ENCODE data around the gene CHN1.

Gene CHN1

DNA sequence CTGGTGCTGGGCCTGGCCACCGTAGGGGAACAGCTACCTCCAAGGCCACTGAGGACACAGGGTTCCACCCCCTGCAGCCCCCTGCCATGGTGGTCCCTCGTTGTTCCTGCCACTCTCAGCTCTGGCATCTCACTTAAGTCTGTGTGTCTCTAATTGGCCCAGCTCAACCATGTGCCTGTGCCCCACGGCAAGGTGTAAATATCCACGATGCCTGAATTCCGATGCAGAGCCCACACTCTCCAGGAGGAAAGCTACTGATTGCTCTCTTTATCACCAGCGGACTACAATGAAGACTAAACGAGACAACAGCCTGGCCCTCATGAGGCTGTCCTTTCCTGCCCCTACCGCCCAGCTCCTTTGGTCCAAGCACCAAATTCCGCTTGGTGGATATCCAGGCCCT, 223.9 kb downstream of the CHN1 start:
- no peak for DNase-seq

DNA sequence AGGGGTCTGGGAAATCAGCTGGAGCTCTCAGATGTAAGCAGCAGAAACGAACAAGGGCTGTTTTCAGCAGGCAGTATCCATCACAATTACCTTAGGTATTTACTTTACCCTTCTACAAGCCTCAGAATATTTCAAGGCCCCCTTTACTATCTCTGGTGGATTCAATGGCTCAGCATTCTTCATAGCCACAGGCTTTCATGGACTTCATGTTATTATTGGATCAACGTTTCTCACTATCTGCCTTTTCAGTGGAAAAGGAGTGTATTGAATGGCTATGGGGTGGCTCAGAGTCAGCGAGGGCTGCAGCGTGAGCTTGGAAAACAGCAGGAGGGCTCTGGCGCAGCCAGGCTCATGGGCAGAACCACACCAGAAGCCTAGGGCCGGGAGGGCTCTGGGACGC, 224.3 kb downstream of the CHN1 start:
- no peak for DNase-seq

DNA sequence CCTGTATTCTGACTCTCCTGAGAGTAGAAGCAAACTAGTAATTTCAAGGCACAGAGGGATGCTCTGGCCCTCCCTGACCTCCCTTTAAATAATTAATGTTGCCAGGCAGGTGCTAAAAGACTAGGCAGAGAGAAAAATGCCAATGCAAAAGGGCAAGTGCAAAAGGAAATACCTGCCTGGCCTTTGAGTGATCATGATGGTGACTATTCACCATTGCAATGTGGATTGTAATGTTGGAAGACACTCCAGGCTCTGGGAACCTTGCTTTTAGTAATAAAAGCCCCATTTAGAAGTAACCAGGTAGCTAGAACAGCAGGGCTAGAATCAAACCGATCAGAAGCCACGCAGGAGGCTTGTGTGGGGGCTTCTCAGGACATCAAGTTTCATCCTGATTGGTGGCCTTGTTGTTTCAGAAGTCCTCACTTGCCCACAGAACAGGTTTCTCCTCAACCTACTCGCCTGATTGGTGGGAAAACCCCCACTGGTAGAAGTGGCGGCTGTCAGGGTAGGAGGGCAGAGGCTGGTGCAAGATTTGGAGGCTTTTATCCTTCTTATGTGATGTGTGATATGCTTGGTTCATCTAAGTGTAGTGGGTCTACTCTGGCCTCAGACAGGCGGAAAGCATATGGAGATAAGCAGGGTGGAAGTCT, 224.9 kb downstream of the CHN1 start:
- no peak for DNase-seq

DNA sequence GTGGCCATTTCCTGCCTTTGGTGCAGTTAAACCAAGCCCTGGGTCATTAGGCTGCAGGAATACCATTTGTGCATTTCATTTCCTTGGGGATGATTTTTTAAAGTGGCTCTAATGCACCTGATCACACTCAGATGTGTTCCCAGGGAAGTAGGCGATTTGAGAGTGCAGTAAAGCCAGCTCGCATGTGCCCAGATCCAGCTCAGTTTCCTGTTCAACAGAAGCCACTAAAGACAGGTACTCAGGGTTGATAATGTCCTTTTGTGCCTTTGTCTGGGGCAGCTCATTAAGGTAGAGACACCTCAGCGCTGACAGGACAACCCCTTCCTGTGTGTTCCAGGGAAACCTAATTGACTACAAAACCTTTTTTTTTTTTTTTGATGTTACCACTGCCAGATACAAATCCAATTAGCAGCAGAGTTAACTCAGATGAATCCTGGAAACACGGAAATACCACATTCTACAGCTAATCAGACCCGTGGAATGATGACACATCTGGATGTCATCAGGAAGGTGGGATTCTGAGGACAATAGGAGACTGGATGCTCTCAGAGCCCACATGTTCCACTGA, 225.7 kb downstream of the CHN1 start:
- no peak for DNase-seq

DNA sequence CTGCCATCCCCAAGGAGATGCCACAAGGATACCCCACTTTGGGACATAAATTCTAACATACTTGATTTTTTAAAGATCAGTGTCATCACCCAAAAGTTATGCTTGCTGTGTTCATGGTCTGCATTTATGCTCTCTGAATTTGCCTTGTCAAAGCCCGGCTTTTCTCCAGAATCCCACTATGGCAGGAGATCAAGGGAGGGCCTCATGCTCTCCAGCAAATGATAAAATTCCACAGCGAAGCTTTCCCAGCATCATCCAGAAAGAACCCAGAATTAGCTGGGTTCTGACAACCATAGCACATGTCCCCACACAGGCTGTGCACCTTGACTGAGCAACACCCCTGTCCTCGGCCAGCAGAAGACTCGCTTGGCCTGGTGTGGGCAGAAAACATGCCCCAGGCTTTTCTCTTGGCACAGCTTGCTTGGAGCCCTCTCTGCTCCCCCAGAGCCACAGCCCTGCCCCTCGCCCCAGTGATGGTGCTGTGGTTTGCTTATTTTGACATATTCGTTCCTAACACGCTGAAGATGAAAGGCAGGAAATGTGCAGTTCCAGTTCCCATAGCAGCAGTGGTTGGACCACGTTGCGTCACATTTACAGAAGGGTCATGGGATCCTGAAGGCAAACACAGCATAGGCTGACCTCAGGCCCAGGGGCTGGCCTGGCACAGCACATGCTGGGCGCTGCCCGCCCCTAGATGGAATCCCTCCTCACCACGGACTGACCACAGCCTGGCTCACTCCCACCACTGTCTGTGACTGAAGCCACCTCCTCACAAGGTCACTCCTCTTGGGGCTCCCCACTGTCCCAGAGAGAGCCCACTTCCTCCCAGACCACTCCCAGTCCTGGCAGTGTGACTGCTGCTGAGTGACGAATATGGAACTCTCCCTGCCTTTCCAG, 226.8 kb downstream of the CHN1 start:
- DNase-seq: no peak

DNA sequence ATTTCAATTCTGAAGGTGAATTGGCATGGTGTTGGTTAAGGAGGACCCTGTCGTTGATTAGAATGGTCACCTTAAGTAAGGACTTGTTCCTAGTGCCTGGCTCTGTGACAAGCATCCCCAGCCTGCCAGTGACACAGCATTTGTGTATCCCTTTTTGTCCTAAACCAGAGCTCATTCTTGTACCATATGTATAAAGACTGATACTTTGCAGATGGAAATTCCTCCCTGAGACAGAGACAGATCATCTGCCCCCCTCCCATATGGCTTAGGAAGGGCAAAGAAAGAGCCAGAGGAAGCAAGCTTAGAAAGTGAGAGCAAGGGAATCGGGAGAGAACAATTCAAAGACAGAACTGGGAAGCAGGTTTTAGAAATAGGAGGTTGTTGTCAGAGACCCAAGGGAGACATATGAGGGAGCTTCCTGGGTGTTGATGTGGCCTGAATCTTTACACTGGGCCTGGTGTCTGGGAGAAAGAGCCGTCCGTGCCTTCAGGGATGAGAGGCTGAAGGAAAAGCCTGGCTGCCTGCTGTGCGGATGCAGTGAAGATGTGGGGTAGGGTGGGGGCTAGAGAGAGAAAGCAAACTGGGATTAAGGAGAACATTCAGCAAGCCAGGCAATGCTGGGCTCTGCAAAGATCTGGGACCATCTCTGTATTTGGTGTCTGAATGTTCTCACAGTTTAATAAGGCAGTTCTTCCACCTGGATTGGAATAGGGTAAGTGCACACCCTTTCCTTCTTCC, 227.7 kb downstream of the CHN1 start:
- DNase-seq: no peak

DNA sequence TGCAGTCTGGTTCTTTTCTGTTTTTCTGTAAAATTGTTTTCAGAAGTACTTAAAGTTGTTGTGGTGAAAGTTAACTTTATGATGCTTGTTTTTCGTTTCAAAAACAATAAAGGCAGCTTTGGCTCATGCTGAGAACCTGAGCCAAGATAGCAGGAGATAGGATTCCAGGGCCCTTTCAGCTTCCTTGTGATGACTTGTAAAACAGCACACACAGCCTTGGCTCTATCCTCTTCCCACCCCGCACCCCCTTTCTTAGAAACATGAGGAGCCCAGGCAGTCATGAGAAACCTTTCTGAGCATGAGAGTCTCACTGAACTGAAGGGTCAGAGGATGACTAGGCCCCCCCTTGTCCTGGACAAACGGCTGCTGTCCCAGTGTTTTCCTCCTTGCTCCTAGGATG, 228.5 kb downstream of the CHN1 start:
- no peak for DNase-seq

DNA sequence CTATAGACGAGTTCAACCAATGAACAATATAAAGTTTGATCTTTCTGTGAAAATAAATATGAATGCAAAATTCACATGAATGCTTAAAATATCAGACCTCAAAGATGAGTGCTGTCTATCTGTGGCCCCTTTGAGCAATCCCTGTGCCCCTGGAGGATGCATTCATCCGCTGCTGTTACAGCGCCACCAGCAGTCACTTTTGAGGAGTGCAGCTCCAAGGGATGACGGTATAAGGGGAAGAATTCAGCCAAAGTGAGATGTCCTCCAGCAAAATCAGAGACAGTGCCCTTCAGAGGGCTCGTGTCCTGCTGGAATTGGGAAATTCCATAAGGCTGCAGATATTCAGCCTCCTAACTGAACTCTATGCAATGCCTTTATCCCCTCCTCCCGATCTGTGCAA, 229.0 kb downstream of the CHN1 start:
- DNase-seq: no peak

DNA sequence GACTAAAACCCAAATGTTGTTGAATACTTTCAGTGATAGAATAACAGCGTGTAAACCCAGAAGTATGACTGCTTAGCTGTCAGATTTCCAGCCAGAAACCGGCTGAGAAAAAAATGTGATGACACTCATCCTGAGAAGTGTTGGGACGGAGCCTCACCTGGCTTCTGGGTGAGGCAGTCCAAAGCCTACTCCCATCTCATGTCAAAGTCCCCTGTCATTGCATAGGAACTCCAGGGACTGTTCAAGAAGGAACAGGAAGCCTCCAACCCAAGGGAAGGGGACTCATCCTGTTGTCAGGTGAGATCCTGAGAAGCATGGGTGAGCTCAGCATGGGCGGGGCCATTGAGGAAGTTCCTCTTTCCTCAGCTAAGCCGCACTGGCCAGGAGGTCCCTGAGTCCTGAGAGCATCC, 229.6 kb downstream of the CHN1 start:
- no peak for DNase-seq

DNA sequence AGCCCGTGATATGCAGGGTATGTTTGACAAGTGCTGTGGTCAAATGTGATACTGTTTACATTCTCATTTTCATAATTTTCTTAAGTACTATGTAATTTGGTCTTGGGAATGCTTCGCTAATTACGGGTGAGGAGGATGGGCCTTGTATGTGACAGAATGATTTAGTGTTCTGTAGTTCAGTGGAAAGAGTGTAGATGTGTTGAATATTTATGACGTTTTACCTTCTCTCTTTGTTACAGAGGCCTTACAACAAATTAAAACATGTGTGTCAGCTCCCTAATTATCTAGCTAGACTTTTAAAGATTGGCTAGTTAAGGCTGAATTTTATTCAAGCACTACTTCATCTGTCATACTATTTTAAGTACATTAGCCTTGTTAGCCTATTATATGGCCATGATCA, 230.3 kb downstream of the CHN1 start:
- DNase-seq: no peak

DNA sequence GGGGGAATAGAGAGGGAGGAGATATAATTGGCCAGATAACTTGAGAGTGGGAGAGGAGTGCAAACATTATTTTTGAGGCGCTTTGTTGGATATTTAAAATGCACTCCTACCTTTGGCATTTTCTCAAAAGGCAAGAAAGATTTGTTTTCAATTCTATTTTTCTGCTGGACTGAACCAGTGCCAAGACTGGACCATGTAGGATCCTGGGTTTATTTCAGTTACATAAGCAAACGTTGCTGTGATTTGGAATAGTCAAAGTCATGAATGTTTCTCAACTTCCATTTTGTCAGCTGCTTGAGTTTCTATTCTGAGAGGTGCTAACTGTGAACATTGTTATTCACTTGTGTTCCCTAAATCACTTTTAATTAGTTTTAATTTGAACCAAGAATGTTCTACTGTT, 232.0 kb downstream of the CHN1 start:
- no peak for DNase-seq

DNA sequence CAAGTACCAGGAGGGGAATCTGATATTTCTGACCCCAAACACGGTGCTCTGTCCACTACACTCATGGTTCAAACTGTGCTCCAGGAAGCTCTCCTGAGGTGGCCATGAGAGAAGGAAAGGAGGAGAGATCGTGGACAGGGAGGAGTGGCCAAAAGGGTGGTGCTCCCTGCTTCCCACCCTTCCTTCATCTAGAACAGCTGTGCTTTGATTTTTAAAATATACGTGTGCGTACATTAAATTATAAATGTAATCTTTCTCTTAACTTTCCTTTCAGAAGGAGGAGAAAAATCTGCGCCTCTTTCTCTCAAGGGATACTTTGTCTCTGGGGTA, 232.7 kb downstream of the CHN1 start:
- no peak for DNase-seq

DNA sequence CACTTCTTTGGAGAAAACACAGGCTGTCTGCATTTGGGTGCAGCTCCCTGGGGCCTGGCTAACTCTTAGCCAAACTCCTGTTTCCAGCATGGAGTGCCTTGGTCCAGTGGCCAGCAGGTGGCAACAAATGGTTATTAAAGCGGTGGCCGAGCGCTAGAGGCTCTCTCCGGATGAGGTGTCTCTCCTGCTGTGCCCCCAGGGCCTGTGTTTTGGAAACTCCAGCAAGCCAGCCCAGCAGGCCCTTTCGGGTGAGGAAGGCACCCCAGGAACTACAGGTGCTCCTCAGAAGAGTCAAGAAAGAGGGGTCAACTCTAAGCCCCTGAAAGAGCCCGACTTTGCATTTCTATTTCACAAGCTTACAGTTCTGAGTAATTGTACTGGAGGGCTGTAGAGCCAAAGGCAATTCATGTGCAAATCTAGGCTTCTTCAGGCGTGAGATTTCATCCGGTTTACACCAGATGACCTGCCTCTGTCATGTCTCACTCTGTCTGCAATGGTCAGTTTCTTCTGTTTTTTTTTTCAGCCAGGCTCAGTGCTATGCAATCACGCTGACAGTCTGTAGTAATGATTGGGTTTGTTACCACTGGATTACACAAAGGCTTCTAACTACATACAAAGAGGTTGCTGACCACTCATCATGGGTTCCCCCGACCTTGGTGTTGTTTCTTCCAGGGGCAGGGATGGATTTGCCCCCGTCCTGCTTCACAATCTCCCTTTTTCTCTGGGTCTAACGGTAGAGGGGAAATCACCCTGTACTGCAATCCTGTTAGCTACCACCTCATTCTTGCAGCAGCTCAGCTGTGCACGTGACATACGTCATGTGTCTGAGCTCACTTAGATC, 233.3 kb downstream of the CHN1 start:
- DNase-seq: no peak

DNA sequence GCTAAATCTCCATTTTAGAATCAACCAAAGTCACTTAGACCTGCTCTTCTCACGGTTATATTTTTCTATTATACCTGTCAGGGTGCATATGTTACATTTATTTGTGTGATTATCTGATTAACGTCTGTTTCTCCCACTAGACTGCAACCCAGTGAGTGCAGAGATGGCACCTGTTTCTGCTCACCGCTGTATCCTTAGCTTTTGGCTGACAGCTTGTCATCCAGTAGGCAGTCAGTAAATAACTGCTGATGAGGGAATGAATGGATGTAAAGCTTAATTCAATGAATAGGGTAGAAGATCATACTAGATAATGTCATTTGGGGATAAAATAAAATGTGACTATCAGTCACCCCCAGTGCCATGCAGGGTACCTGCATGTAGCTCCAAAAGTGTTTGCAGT, 234.0 kb downstream of the CHN1 start:
- no peak for DNase-seq

DNA sequence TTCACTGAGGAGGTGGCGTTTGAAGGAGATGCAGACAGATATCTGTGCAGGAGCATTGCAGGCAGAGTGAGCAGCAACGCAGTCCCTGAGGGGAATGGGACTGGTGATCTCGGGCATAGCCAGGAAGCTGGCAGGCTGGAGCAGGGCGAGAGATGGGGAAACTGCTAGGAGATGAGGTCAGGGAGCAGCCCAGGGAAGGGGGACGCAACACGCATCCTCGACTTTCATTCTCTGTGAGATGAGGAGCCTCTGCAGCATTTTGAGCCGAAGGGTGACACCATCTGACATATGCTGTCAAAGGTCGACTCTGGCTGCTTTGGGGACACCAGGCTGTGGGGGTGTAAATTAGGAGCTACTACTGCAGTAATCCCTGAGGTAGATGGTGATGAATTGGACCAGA, 236.6 kb downstream of the CHN1 start:
- DNase-seq: no peak

DNA sequence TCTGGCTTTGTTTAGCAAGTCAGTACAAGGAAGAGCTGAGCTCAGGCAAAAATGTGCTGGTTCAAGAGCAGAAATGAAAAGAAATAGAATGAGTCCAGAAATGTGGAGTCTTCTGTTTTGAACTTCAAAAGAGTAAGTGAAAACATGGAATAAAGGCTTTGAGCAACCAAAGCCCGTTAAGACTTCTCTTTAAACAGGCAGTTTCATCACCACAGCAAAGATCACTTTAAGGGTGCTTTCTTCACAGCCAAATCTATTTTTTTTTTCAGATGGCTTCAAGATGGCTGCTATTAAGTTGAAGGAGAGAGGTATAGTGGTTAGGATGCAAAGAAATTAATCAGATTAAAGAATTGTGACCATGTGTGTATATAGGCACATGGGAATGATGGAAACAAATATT, 238.9 kb downstream of the CHN1 start:
- DNase-seq: no peak

DNA sequence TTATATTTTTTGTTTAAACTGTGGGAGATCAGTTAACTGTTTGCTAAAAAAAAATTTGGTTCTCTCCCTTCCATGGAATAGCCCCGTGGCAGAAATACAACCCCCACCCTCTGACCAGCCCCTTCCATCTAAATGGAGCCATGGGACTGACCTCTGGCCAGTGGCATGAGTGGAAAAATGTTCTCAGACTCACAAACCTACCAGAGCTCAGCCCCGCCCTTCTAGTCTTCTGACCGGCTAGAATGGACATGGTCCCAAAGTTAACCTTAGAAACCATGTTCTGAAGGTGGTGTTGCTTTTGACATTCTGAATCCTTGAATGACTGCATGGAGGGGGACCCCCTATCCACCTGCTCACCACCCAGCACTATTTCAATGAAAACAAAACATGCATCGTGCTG, 239.6 kb downstream of the CHN1 start:
- DNase-seq: no peak

DNA sequence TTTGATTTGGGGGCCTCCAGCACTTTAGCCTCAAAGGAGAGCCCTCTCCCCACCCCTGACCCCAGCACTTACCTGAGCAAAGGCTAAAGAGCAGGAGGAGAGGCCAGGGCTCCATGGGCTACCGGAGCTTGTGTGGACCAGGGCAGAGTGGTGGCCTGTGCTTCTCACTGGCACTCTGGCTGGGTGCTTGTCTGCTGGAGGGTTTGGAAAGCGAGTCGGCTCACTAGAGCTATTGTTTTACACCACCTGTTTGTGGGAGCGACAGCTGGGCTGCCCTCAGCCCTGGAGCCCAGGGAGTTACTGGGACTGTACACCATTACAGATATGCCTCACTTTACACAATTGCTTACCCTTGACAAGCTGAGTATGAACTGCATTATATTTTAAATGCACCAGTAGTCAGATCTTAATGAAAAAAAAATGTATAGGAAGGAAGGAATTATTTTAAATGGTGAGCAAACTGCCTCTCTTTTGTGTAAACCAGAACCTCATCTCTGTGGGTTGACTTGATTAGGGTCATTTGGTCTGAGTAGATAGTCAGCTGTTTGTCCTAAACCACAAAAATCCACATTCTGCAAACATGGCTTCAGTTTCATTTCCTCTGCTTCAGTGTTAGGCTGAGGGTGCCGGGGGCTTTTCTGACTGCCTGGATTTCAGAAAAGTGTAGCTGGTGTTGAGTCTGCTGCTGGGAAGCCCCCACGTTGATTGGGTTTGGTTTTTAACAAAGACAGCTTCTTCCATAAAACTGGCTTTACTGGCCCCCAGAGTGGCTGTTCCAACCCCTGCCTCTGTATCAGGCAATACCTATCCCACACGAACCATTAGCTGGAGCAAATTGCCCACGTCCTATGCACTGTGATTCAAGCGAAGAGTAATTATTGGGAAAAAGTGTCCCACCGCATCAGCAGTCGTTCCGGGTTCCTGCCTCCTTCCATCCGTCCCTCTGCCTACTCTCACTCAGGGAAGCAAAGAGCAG, 240.6 kb downstream of the CHN1 start, which contains the start of gene CHRNA1:
Gene CHRNA1, minus strand, starts transcription at position 193 of the 976 bp plus-strand sequence. Its CDS starts 78 bp downstream, at position 115.
- DNase-seq: no peak

DNA sequence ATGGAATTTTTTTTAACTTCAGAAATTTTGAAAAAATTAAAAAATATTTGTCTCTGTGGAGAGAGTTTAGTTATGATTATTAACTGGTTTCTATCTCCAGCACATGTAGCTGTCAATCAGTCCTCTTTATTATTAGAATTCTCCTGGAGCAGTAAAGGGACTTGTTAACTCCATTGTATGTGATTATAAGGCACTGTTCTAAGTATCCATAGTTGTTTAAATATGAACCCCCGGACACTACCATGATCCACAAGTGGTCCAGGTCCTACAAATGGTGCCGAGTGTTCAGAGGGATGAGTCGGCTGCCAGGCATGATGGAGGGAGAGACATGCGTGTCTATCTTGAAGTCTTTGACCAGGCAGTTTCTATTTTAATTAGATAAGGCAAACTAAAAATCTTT, 241.4 kb downstream of the CHN1 start:
- no peak for DNase-seq

DNA sequence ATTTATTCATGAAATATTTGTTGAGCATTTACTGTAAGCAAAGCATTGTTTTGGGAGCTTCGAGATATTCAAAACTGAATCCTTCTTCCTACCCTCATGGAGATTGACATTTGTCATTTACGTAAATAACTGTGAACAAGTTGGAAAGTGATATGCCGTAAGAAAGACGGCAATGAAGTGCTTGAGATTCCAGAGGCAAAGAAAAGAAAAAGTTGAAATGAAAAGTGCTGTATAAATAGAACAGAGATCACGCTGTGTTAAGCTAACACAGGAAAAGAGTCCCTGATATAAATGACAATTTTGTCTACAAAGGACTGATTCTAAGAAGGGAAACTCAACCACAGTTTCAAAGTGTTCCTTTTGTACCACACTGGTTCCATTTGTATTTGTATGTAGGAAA, 242.7 kb downstream of the CHN1 start:
- no peak for DNase-seq

DNA sequence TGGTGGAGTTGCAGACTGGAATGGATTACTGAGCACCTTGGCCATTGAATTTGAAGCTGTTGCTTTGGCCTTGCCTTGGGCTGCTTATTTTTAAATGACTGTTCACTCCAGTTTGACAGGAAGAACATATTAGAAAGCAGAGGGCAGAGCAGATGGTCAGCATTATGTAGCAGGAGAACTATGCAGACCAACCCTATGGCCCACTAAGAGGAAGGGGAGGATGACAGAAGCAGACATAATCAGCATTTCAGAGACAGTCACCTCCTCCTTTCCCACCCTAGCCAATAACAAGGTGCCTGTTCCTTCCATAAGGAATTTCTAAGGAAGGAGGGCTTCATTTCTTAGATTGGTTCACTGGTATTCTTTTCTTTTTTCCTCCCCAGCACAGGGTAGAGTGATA, 243.3 kb downstream of the CHN1 start:
- no peak for DNase-seq
